Nucleus accumbens (tissue), 56 donors: Measurements from ENCODE around the gene CARM1.
"Not testable (repeated sequence)": the region's sequence is repeated elsewhere in the genome, so short reads cannot be mapped to it uniquely, and the experiment has no call there.

ENCODE experiments used
- DNase-seq, 56 donors: peaks; one replicate each; lab custom pipeline; 2025; lab: John Stamatoyannopoulos, UW

CARM1 gene

DNA sequence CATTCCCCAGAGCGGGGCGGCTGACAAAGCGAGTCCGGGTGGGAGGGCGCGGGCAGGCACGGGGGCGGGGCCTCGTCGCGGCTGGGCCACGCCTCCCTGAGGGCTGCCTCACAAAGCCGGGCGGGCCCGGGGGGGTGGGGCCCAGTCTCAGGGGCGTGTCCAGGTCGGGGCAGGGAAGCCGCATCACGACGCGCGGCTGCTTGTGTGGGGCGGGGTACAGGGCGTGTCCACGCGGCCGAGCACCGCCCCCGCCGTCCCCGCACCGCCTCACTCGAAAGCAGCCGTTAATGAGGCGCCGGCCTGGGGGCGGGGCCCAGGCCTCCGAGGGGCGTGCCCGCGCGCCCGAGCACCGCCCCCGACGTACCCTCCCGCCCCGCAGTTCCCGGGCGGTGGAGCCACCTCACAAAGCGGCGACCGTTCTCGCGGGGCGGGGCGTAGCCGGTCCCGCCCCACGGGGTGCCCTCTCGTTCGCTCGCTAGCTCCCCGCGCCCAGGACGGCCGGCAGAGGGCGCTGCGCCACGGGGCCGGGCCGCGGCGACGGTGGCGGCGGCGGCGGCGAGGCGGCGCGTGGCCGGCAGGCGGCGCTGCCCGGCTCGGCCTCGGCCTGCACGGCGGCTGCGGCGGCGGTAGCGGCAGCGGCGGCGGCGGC, at the start of gene CARM1:
Gene CARM1, plus strand, starts transcription at position 599 of the 649 bp plus-strand sequence. CDS start 150 bp downstream, outside the sequence.
- peak; percentile 80 to 100 (median 99) for DNase-seq

DNA sequence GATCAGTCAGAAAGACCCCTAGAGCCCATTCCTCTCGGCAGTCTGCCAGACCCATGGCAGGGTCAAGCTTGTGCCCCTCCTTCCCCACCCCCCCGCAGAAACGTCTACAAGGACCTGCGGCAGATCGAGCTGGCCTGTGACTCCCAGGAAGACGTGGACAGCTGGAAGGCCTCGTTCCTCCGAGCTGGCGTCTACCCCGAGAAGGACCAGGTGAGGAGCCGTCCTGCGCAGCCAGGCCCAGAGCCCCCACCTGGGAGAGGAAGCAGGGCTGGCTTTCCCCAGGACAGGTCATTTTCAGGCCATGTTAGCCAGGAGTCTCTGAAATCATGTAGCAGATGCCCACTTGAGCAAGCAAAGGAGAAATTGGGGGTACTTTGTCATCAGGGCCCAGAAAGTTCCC, 47.7 kb upstream of the CARM1 start:
- DNase-seq, result no peak

- no peak for DNase-seq
Observed at GRCh38 chr19:10826231-10826630, 45.1 kb upstream of the CARM1 start.

GRCh38 chr19:10826846-10827245, 44.5 kb upstream of the CARM1 start:
- DNase-seq, result no peak

DNA sequence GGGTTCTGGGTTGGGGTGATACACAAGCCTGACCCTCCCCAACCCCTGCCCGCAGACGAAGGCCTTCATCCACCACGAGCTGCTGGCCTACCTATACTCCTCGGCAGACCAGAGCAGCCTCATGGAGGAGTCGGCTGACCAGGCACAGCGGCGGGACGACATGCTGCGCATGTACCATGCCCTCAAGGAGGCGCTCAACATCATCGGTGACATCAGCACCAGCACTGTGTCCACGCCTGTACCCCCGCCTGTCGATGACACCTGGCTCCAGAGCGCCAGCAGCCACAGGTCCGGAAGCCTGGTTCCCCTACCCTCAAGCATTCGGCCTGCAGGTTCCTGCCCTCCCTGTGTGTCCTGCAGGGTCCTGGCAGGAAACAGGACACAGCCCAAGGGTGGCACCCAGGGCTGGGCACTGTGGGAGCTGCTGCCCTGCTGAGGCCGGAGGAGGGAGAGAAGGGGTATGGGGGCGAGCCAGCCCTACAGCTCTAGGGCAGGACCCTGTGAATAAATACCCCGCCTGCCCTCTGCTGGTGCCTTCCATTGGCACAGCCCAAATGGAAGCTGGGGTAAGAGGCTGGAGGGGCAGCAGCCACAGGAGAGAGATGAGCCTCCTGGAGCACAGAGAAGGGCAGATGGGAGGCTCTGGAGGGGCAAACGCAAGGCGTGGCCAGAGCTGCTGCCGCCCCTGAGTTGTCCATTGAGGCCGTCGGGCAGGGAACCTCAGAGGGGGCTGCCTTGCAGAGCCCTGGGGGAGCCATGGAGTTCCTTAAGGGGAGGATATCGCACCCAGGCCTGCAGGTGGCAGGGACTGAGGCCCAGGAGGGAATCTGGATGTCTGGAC, 42.2 kb upstream of the CARM1 start:
- no peak for DNase-seq

- DNase-seq, result no peak
Observed at GRCh38 chr19:10829967-10830366, 41.4 kb upstream of the CARM1 start.

DNA sequence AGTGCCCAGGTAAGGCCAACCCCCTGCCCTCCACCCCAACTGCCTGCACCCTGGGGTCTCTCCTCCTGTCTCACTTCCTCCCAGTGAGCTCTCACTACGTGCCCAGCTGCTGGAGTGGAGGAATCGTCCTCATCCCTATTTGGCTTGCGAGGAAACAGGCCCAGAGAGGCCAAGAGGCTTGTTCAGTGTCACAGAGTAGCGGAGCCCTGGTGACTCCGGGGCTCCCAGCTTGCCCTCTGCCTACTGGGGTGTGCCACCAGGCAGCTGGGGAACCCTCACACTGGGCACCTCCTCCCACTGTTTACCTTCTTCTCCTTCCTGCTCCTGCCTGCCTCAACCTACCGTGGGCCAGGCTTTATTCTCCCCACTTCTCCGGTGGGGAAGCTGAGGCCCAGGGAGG, 41.0 kb upstream of the CARM1 start:
- no peak for DNase-seq

DNA sequence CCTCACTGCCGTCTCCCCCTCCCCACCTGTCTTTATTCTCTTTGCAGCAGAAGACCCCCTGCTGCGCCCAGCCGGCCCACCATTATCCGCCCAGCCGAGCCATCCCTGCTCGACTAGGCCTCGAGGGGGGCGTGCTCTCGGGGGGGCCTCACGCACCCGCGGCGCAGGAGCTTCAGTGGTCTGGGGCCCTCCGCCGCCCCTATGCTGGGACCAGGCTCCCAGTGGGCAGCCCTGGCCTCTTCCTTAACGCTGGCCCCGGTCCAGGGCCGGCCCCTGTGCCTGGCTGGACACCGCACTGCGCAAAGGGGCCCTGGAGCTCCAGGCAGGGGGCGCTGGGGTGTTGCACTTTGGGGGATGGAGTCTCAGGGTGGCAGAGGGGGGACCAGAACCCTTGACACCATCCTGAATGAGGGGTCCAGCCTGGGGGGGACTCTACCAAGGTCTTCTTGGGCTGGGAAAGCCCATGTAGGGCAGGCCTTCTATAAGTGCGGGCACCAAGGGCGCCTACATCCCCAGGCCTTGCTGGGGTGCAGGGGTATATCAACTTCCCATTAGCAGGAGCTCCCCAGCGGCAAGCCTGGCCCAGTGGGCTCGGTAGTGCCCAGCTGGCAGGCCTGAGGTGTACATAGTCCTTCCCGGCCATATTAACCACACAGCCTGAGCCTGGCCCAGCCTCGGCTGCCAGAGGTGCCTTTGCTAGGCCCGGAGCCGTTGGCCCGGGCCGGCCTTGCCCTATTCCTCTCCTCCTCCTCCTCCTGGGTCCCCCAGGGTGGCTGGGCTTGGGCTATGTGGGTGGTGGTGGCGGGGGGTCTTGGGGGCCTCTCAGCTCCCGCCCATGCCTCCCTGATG, 40.2 kb upstream of the CARM1 start:
- no peak for DNase-seq

DNA sequence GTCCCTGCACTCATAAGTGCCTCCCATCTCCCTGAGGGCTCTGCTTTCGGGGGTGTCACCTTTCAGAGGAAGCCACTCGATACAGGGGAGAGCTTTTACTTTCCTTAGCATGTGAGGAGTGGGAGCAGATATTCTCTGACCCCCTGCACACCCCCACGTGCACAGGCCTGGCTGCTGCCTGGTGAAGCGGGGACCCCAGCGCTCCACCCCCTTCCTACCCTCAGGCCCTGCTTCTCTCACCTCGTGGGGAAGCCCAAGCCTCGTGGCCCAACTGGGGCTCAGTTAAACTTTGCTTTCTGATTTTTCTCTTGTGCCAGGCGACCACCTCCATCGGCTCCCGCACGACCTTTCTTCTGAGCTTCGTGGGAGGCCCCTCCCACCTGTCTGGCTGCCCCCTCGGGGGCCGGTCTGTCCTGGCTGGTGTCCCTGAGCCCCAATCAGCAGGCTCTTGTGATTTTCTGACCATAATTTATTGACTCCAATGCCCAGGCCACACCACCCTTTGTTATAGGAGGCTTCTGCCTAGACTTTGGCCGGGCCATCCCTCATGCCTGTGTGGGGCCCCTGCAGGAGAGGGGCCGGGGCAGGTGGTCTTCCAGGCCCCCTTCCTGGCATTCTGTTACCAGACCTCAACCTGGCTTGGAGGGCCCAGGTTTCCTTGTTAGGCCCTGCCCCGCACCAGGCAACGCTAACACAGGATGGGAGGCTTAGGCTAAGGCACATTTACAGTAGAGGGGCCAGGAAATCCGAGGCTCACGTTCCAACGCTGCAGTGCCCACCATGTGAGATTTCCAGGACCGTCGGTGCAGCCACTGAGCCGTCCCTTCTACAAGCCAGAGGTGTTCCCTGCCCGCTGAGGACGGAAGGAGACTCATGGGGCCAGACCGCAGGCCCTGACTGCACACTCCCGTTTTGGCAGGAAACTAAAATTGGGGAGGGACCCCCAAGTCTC, 39.1 kb upstream of the CARM1 start:
- no peak for DNase-seq

DNA sequence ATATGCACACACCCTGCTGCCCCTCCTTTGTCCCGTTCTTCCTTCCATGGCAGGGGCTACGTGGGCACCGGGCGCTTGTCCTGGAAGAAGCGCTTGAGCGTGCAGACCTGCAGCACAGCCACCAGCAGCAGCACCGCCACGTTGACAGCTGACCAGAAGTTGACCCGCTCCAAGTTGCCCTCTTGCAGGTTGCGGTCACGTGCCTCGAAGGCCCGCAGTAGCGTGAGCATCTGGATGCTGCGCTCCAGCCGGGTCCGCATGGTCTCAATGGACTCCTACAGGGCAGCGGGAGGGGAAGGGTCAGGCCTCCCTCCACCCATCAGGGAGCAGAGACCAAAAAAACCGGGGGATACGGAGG, 38.4 kb upstream of the CARM1 start:
- no peak for DNase-seq

GRCh38 chr19:10835089-10835753, 36.1 kb upstream of the CARM1 start:
- peak in 6 of 56 donors; percentile 19 to 63 (median 40) for DNase-seq

DNA sequence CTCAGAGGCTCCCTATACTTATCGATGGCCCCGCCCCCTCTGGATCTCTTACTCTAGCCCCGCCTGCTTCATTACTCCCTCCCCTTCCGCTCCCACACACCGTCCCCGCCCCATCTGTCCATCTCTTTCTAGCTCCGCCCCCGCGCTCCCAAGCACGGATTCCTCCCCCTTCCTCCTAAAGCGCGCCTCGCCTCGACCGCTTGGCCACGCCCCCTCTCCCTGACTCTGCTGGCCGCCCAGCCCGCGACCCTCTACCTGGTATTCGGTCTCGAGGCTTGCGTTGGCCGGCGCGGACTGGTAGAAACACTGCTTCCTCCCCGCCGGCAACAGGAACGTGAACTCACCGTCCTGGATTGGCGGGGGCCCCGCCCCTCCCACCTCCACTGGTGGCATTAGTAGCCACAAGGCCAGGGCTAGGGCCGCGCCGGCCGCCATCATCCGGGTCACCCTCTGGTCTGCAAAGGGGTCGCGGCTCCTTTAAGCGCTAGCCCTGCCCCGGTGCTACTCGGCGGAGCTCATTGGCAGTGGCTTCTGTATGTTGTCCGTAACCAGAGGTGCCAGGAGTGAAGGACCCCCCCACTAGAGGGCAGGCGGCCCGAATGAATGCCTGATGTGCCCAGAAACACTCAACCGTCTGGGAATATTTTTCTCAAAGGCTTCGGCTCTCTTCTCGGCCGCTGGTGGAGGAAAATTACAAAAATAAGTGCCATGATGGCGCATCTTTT, 35.4 kb upstream of the CARM1 start, which contains the start of gene TMED1:
Gene TMED1, minus strand, starts transcription at position 459 of the 725 bp plus-strand sequence. Its CDS starts 21 bp downstream, at position 438.
- peak; percentile 87 to 100 (median 96) for DNase-seq

GRCh38 chr19:10836479-10837330, 34.6 kb upstream of the CARM1 start:
- peak in 39 of 56 donors; percentile 52 to 98 (median 90) for DNase-seq

GRCh38 chr19:10837649-10838048, 33.7 kb upstream of the CARM1 start:
- not testable (repeated sequence) for DNase-seq

DNA sequence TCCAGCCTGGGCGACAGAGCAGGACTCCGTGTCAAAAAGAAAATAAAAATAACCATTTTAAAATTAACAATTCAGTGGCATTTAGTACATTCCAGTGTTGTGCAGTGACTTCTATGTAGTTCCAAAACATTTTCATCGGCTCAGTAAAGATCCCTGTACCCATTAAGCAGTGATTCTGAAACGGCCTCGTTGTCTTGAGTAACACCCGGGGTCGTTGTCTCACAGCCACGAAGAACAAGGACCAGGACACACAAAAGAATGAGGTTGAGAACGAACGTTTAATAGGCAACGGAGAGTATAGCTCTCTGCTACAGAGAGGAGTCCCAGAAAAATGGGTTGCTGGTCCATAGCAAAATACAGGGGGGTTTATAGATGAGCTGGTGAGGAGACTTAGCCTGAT, 33.0 kb upstream of the CARM1 start:
- DNase-seq, result no peak

DNA sequence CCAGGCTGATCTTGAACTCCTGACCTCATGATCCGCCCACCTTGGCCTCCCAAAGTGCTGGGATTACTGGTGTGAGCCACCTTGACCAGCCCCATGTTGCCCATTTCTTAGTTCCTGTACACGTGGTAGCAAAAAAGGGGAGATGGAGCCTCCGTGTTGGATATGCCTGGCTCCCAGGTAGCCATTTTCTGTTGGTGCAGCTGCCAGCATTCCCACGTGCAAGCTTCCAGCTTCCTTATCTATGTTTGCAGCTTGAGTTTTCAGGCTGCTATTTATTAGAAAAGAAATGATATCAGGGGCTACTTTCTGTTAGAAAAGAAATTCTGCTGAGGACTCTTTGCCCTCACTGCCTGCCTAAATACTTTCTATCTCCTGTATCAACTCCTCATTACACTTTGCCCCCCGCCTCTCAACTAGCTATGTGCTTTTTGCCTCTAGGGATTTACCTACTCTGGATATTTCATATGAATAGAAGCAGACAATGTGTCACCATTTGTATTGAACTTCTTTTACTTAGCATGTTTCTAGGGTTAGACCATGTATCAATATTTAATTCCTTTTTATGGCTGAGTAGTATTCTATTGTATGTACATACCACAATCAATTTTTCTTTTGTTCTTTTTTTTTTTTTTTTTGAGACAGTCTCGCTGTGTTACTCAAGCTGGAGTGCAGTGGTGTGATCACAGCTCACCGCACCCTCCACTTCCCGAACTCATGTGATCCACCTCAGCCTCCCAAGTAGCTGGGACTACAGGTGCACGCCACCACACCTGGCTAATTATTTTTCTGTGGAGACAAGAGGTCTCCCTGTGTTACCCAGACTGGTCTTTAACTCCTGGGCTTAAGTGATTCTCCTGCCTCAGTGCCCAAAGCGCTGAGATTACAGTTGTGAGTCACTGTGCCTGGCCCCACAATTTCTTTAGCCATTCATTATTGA, 32.0 kb upstream of the CARM1 start:
- no peak for DNase-seq
